Activated T-cell treated with anti-CD3 and anti-CD28 coated beads, Interleukin-2, amount 50 U/mL, for 72 hours (primary cell): ENCODE data around the gene VN1R2. TPM values are rescaled to one million over a fixed set of nuclear protein-coding genes. Genes with fewer than 3 reads are reported as not detected.
"Not testable (repeated sequence)": the region's sequence is repeated elsewhere in the genome, so short reads cannot be mapped to it uniquely, and the experiment has no call there.

ENCODE experiments used
- ATAC-seq, 2 donors: fragments of 150-1000 bp; cut with Tn5 transposase; replicated peaks in 1 of 2; 2 replicates each; pipeline ENCODE4 v1.10.0; 2021; ENCODE audit warnings: moderate library complexity in 2 of 2, mild to moderate bottlenecking in 1 of 2
- DNase-seq, 2 donors: peaks; one replicate each; pipeline ENCODE4 v3.0.0; 2021 to 2022; ENCODE audit warnings: mixed read lengths in 1 of 2
- H3K27ac Mint-ChIP-seq: one replicate; pipeline ENCODE4 v1.8.0; 2022; ENCODE audit warnings: mild to moderate bottlenecking, moderate library complexity, mixed read lengths
- H3K27me3 Mint-ChIP-seq: one replicate; pipeline ENCODE4 v1.8.0; 2022; ENCODE audit warnings: low read depth, mixed read lengths
- H3K36me3 Mint-ChIP-seq, 2 donors: one replicate each; pipeline ENCODE4 v1.8.0; 2022; ENCODE audit warnings: mixed read lengths in 2 of 2, mild to moderate bottlenecking in 1 of 2; ENCODE audit not compliant: insufficient read depth in 2 of 2
- H3K4me1 Mint-ChIP-seq: one replicate; pipeline ENCODE4 v1.8.0; 2022; ENCODE audit warnings: low read depth, mixed read lengths
- H3K4me3 Mint-ChIP-seq, 2 donors: one replicate each; pipeline ENCODE4 v1.8.0; 2022; ENCODE audit warnings: mild to moderate bottlenecking in 2 of 2, mixed read lengths in 2 of 2, moderate library complexity in 2 of 2
- H3K9me3 Mint-ChIP-seq, 2 donors: one replicate each; pipeline ENCODE4 v1.8.0; 2022; ENCODE audit warnings: mixed read lengths in 2 of 2
- total RNA-seq, 2 donors: library from RNA; stranded (reverse); gene quantifications; one replicate each; pipeline ENCODE4 v1.2.3, GENCODE V29; 2022

The VN1R2 gene, protein sequence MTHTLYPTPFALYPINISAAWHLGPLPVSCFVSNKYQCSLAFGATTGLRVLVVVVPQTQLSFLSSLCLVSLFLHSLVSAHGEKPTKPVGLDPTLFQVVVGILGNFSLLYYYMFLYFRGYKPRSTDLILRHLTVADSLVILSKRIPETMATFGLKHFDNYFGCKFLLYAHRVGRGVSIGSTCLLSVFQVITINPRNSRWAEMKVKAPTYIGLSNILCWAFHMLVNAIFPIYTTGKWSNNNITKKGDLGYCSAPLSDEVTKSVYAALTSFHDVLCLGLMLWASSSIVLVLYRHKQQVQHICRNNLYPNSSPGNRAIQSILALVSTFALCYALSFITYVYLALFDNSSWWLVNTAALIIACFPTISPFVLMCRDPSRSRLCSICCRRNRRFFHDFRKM
- not detected for total RNA-seq

DNA sequence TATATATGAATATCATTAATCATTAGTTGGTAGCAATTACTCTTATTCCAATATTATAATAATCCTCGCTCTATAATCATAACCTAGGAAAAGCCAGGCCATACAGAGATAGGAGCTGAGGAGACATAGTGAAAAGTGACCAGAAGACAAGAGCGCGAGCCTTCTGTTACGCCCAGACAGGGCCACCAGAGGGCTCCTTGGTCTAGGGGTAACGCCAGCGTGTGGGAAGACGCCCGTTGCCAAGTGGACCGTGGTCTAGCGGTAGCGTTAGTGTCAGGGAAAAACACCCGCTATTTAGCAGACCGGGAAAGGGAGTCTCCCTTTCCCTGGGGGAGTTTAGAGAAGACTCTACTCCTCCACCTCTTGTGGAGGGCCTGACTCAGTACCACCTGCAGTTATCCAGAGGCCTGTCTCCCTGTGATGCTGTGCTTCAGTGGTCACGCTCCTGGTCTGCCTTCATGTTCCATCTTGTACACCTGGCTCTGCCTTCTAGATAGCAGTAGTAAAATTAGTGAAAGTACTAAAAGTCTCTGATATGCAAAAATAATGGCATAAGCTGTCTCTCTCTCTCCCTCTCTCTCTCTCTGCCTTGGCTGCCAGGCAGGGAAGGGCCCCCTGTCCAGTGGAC lies at the start of gene VN1R2:
VN1R2 (plus strand) TSS at position 578 of the 628 bp plus-strand sequence. CDS start 84 bp downstream, outside the sequence.
- H3K27ac Mint-ChIP-seq, H3K4me1 Mint-ChIP-seq, ATAC-seq, H3K27me3 Mint-ChIP-seq, DNase-seq, H3K4me3 Mint-ChIP-seq: not testable (repeated sequence)
- H3K36me3 Mint-ChIP-seq = peaks cover 22 to 32% of the 10 kb centered on the region in 2 donors
- H3K9me3 Mint-ChIP-seq = peaks cover 13 to 14% of the 10 kb centered on the region in 2 donors

DNA sequence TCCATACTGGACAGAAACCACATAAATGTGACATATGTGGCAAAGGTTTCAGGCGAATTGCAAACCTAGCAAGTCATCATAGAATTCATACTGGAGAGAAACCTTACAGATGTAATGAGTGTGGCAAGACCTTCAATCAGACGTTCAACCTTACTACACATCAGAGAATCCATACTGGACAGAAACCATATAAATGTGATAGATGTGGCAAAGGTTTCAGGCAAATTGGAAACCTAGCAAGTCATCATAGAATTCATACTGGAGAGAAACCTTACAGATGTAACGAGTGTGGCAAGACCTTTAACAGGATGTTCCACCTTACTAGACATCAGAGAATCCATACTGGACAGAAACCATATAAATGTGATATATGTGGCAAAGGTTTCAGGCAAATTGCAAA lies 46.5 kb upstream of the VN1R2 start:
- not testable (repeated sequence) for DNase-seq, H3K4me3 Mint-ChIP-seq, ATAC-seq, H3K27me3 Mint-ChIP-seq, H3K27ac Mint-ChIP-seq, H3K4me1 Mint-ChIP-seq
- H3K9me3 Mint-ChIP-seq = peaks cover 36 to 41% of the 10 kb centered on the region in 2 donors
- peaks cover 60 to 76% of the 10 kb centered on the region in 2 donors for H3K36me3 Mint-ChIP-seq

DNA sequence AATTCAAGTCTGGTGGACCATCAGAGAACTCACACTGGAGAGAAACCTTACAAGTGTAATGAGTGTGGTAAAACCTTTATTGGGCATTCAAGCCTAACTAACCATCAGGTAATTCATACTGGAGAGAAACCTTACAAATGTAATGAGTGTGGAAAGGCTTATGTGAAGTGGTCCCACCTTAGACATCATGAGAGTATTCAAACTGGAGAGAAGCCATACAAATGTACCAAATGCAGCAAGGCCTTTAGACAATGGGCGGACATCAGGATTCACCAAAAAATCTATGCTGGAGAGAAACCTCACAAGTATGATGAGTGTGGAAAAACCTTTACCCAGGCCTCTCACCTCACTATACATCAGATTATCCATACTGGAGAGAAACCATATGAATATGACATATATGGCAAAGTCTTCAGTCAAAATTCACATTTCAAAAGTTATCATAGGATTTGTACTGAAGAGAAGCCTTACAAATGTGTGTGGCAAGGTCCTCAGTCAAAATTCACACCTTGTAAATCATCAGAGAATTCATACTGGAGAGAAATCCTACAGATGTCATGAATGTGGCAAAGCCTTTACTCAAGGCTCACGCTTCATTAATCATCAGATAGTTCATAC lies 45.3 kb upstream of the VN1R2 start:
- DNase-seq (no peak), ATAC-seq (no peak)
- peaks cover 29 to 37% of the 10 kb centered on the region in 2 donors for H3K9me3 Mint-ChIP-seq
- H3K36me3 Mint-ChIP-seq = peaks cover 51 to 68% of the 10 kb centered on the region in 2 donors
- H3K27me3 Mint-ChIP-seq = no peaks in the 10 kb centered on the region
- H3K4me1 Mint-ChIP-seq = no peaks in the 10 kb centered on the region
- H3K27ac Mint-ChIP-seq = no peak overlapping the region
- H3K4me3 Mint-ChIP-seq = no peak overlapping the region

DNA sequence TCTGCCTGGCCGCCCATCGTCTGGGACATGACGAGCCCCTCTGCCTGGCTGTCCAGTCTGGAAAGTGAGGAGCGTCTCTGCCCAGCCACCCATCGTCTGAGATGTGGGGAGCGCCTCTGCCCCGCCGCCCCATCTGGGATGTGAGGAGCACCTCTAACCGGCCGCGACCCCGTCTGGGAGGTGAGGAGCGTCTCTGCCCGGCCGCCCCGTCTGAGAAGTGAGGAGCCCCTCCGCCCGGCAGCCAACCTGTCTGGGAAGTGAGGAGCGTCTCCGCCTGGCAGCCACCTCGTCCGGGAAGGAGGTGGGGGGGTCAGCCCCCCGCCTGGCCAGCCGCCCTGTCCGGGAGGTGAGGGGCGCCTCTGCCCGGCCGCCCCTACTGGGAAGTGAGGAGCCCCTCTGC lies 35.4 kb upstream of the VN1R2 start:
- H3K27ac Mint-ChIP-seq, ATAC-seq, H3K4me1 Mint-ChIP-seq, H3K27me3 Mint-ChIP-seq, DNase-seq, H3K4me3 Mint-ChIP-seq: not testable (repeated sequence)
- Mint-ChIP-seq H3K36me3 (peaks cover 17 to 30% of the 10 kb centered on the region in 2 donors), H3K9me3 (peaks cover 17 to 21% of the 10 kb centered on the region in 2 donors)

DNA sequence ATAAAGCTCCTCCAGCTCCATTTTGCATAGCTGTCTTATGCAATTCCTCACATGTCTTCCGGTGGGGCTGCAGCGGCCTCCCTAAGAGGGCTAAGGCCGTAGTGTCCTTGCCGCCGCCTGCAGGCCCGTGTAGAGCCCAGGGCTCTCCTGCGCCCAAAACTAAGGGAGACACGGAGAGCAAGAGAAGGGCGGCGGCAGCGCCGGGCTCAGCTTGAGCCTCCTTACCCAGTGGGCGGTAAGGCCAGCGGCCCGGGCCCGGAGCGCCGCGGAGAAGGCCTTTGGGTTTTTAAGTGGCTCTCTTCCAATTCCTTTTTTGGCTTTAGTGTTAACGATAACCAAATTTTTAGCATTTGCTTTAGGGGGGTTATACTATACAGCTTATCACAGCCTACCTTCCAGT lies 33.5 kb upstream of the VN1R2 start:
- no peak for DNase-seq
- Mint-ChIP-seq H3K4me3 (no peak overlapping the region), H3K9me3 (peaks cover 15 to 17% of the 10 kb centered on the region in 2 donors), H3K27me3 (no peaks in the 10 kb centered on the region), H3K27ac (no peak overlapping the region), H3K4me1 (no peaks in the 10 kb centered on the region), H3K36me3 (peaks cover 14 to 33% of the 10 kb centered on the region in 2 donors)
- no peak for ATAC-seq

DNA sequence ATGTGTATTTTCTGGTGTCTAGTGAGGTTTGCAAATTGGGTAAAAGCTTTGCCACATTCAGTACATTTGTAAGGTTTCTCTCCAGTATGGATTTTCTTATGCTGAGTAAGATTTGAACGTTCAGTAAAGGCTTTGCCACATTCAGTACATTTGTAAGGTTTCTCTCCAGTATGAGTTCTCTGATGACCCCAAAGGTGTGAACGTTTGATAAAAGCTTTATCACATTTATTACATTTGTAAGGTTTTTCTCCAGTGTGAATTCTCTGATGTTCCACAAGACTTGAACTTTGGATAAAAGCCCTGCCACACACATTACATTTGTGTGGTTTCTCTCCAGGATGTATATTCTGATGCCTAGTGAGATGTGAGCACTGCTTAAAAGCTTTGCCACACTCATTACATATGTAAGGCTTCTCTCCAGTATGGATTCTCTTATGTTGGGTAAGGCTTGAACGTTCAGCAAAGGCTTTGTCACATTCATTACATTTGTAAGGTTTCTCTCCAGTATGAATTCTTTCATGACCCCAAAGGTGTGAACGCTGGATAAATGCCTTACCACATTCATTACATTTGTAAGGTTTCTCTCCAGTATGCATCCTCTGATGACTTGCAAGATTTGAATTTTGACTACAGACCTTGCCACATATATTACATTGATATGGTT lies 20.8 kb upstream of the VN1R2 start:
- no peak for ATAC-seq
- peaks cover 31 to 38% of the 10 kb centered on the region in 2 donors for H3K9me3 Mint-ChIP-seq

DNA sequence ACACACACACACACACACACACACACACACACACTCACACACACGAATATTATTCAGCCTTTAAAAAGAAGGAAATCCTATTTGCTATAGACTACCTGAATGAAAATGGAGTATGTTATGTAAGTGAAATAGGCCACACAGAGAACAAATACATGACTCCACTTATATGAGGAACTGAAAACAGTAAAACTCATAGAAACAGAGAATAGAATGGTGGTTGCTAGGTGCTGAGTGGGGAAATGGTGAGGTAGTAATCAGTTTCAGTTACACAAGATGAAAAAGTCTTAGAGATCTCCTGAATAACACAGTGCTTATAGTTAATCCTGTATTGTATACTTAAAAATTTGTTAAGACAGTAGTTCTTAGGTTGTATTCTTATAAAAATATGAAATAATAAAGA lies 11.6 kb upstream of the VN1R2 start:
- H3K27ac Mint-ChIP-seq = no peak overlapping the region
- H3K36me3 Mint-ChIP-seq = peaks cover 40 to 68% of the 10 kb centered on the region in 2 donors
- DNase-seq = no peak
- ATAC-seq = no peak
- H3K9me3 Mint-ChIP-seq = peaks cover 24 to 33% of the 10 kb centered on the region in 2 donors
- no peaks in the 10 kb centered on the region for H3K27me3 Mint-ChIP-seq
- H3K4me3 Mint-ChIP-seq = no peak overlapping the region
- H3K4me1 Mint-ChIP-seq = no peaks in the 10 kb centered on the region

More for the DNA sequence above, 20.8 kb upstream of the VN1R2 start:
- no peaks in the 10 kb centered on the region for H3K4me1 Mint-ChIP-seq
- H3K27me3 Mint-ChIP-seq = no peaks in the 10 kb centered on the region
- no peak overlapping the region for H3K27ac Mint-ChIP-seq
- no peak overlapping the region for H3K4me3 Mint-ChIP-seq
- peaks cover 39 to 63% of the 10 kb centered on the region in 2 donors for H3K36me3 Mint-ChIP-seq
- no peak for DNase-seq

DNA sequence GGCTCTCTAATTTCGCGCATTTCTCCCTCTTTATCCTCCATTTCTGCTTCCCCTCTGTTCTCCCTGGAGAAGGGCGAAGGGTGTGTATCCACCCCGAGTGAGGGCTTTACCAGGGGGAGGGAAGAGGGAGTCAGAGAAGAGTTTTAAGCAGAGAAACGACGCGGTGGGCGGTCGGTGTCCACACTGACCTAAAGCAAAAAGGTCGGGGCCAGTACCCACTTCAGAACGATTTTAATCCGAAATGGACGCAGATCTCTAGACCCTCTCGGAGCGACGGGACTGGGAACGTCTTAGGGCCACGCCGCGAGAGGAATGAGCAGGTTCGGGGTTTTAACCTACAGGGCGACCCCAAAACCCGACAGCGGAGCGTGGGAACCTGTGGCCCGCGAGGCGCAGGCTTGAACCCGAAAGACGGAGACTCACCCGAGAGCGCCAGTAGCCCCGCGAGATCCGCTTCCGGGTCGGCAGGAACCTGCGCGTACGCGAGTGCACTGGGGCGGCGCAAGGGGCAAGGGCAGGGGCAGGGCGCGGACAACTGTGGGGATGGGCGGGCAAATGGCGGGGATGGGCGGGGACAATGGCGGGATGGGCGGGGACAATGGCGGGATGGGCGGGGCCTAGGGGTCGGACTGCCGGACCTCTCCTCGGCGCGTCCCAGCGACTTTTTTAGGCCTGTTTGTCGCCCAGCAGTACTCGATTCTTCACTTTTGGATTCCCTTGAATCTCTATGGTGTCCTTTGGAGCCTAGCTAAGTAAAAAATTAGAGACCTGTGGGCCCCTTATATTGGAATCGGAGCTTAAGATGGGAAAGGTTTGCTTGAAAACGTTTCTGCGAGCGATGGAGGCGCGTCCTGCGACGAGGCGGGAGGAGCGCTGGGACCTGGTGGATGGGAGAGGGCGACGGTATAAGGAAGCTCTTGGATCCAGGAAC lies 3.4 kb upstream of the VN1R2 start, which contains the start of gene ZNF677:
ZNF677 (minus strand) TSS at position 463 of the 931 bp plus-strand sequence. CDS start 3,323 bp downstream, outside the sequence.
- H3K36me3 Mint-ChIP-seq = peaks cover 32 to 58% of the 10 kb centered on the region in 2 donors
- no peak within 1 kb of the TSS for H3K27ac Mint-ChIP-seq
- peak; percentile 100 for ATAC-seq
- peak within 1 kb of the TSS; percentile 83 to 84 for H3K4me3 Mint-ChIP-seq
- H3K27me3 Mint-ChIP-seq = no peaks in the 10 kb centered on the region
- H3K9me3 Mint-ChIP-seq = peaks cover 22 to 30% of the 10 kb centered on the region in 2 donors
- H3K4me1 Mint-ChIP-seq = peaks cover 6% of the 10 kb centered on the region
- peak; percentile 87 to 91 for DNase-seq

DNA sequence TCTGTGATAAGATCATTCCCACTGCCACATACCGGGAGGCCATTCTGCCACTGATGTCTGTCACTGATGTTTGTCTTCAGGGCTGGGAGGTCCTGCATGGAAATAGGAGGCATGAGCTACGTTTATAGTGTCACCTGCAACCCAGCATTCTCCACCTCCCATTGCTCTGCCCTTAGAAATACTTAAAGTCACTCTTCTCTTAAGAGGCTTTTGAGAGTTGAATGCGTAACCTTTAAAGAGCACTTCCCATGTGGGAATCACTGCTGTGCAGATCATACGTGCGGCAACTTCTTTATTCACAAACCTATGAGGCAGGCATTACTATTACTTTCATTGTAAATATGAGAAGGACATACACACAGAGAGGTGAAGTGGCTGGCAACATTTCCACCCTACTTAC lies 9.5 kb downstream of the VN1R2 start, which contains the start of gene VN1R4:
VN1R4 (minus strand) TSS at position 101 of the 400 bp plus-strand sequence; CDS start at position 43, 58 bp downstream.
- ATAC-seq, H3K4me3 Mint-ChIP-seq, DNase-seq, H3K27me3 Mint-ChIP-seq, H3K4me1 Mint-ChIP-seq, H3K27ac Mint-ChIP-seq: not testable (repeated sequence)
- H3K9me3 Mint-ChIP-seq = peaks cover 24 to 30% of the 10 kb centered on the region in 2 donors
- peaks cover 18 to 19% of the 10 kb centered on the region in 2 donors for H3K36me3 Mint-ChIP-seq

DNA sequence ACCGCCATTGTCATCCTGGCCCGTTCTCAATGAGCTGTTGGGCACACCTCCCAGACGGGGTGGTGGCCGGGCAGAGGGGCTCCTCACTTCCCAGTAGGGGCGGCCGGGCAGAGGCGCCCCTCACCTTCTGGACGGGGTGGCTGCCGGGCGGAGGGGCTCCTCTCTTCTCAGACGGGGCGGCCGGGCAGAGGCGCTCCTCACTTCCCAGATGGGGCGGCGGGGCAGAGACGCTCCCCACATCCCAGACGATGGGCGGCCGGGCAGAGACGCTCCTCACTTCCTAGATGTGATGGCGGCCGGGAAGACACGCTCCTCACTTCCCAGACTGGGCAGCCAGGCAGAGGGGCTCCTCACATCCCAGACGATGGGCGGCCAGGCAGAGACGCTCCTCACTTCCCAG lies 11.8 kb downstream of the VN1R2 start:
- H3K4me3 Mint-ChIP-seq, DNase-seq, ATAC-seq, H3K4me1 Mint-ChIP-seq, H3K27me3 Mint-ChIP-seq, H3K27ac Mint-ChIP-seq: not testable (repeated sequence)
- Mint-ChIP-seq H3K36me3 (peaks cover 19 to 22% of the 10 kb centered on the region in 2 donors), H3K9me3 (peaks cover 26 to 32% of the 10 kb centered on the region in 2 donors)

DNA sequence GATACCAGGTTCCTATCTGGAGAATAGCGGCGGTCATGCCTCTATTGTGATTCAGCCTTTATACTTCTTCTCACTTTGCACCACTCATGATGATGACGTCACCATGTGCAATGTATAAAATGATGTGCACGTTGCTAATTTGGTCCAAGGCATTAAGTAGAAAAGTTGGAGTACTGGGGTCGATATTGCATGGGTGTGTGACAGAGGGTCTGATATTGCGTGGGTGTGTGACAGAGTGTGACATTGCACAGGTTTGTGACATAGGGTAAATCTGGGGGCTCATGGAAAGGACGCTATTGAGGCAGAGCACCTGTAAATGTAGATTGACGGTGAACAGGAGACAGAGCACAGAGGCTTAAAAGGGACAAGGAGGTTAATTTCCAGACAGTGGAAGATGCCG lies 14.0 kb downstream of the VN1R2 start:
- H3K4me3 Mint-ChIP-seq = no peak overlapping the region
- DNase-seq = no peak
- H3K36me3 Mint-ChIP-seq = peaks cover 13 to 16% of the 10 kb centered on the region in 2 donors
- no peaks in the 10 kb centered on the region for H3K27me3 Mint-ChIP-seq
- H3K4me1 Mint-ChIP-seq = no peaks in the 10 kb centered on the region
- ATAC-seq = no peak
- no peak overlapping the region for H3K27ac Mint-ChIP-seq
- H3K9me3 Mint-ChIP-seq = peaks cover 28 to 29% of the 10 kb centered on the region in 2 donors

DNA sequence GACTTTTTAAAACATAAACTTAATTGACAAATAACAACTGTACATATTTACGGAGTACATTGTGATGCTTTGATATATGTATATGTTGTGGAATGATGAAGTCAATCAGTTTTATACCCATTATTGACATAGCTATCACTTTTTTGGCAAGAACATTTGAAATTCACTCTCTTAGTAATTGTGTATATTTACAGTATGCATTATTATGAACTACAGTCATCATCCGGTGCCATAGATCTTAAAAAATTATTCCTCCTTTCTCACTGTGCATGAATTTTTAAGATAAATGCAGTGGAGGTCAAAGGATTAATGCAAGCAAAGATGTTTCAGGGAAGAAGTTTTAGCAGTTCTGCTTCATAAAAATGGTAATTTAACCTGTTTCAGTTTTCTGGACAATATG lies 17.4 kb downstream of the VN1R2 start:
- ATAC-seq (no peak), DNase-seq (no peak)
- Mint-ChIP-seq H3K4me1 (no peaks in the 10 kb centered on the region), H3K9me3 (peaks cover 28 to 30% of the 10 kb centered on the region in 2 donors), H3K27me3 (no peaks in the 10 kb centered on the region), H3K36me3 (peaks cover 13 to 18% of the 10 kb centered on the region in 2 donors), H3K4me3 (no peak overlapping the region), H3K27ac (no peak overlapping the region)
